HEK293T (cell line): Measurements from ENCODE around the gene SH2D3C.

Source experiments
- BHLHE40 ChIP-seq: fragments of 450-650 bp; IDR thresholded peaks from 2 replicates; pipeline ENCODE4 v1.6.1; 2016; ENCODE audit warnings: mild to moderate bottlenecking, moderate library complexity, borderline replicate concordance
- ELF4 ChIP-seq: fragments of 450-650 bp; IDR thresholded peaks from 2 replicates; pipeline ENCODE4 v1.6.1; 2017; ENCODE audit warnings: antibody characterized with exemption
- FOXK2 ChIP-seq: fragments of 450-650 bp; IDR thresholded peaks from 2 replicates; pipeline ENCODE4 v1.6.1; 2016; ENCODE audit warnings: mild to moderate bottlenecking
- FOXM1 ChIP-seq: fragments of 450-650 bp; IDR thresholded peaks from 2 replicates; pipeline ENCODE4 v1.6.1; 2017; ENCODE audit warnings: mild to moderate bottlenecking, borderline replicate concordance
- L3MBTL2 ChIP-seq: fragments of 450-650 bp; conservative IDR thresholded peaks from 2 replicates; pipeline ENCODE4 v1.6.1; 2016; ENCODE audit warnings: mild to moderate bottlenecking
- LEF1 ChIP-seq: fragments of 450-650 bp; IDR thresholded peaks from 2 replicates; pipeline ENCODE4 v1.6.1; 2017; ENCODE audit warnings: mild to moderate bottlenecking, borderline replicate concordance
- NFRKB ChIP-seq: fragments of 450-650 bp; IDR thresholded peaks from 2 replicates; pipeline ENCODE4 v1.6.1; 2016; ENCODE audit warnings: mild to moderate bottlenecking, moderate library complexity
- PKNOX1 ChIP-seq: fragments of 450-650 bp; IDR thresholded peaks from 2 replicates; pipeline ENCODE4 v1.6.1; 2016
- TARDBP ChIP-seq: fragments of 450-650 bp; IDR thresholded peaks from 2 replicates; pipeline ENCODE4 v1.6.1; 2016
- ZNF384 ChIP-seq: fragments of 450-650 bp; IDR thresholded peaks from 2 replicates; pipeline ENCODE4 v1.6.1; 2016

- TF ChIP-seq ELF4, result no peak
- TF ChIP-seq NFRKB, result no peak
- no peak for TF ChIP-seq L3MBTL2
- no peak for TF ChIP-seq PKNOX1
- no peak for TF ChIP-seq LEF1
- TF ChIP-seq FOXM1, result no peak
- TF ChIP-seq BHLHE40, result no peak
- no peak for TF ChIP-seq ZNF384
- no peak for TF ChIP-seq FOXK2
- no peak for TF ChIP-seq TARDBP
Observed at GRCh38 chr9:127809002-127809539, 30.6 kb upstream of the SH2D3C start.
